AG04450 (cell line): ENCODE measurements around the gene CHD6. TPM values are rescaled to one million over a fixed set of nuclear protein-coding genes. Genes with fewer than 3 reads are reported as not detected.
A peak's percentile ranks its signal among the peaks of the same experiment; 100 is the strongest.

Source experiments
- CTCF ChIA-PET: fragments of 300-600, 350-600 bp; formaldehyde crosslinking; extraction: SDS; loops from one replicate; lab custom pipeline; 2022; ENCODE audit warnings: antibody characterized with exemption, inconsistent platforms; lab: Charles Lee
- POLR2A ChIA-PET: fragments of 350-600 bp; formaldehyde crosslinking; extraction: SDS; loops from one replicate; lab custom pipeline; 2021; ENCODE audit warnings: antibody characterized with exemption, inconsistent platforms; lab: Yijun Ruan, JAX
- DNase-seq: peaks from one replicate; pipeline ENCODE4 v3.0.0-alpha.2; 2011; ENCODE audit warnings: low read depth, low spot score
- H3K27ac ChIP-seq: one replicate; pipeline ENCODE4 v1.5.1; 2012; ENCODE audit warnings: low read depth, low read length, control low read depth
- H3K27me3 ChIP-seq: one replicate; pipeline ENCODE4 v1.6.0; 2012; ENCODE audit warnings: low read length; ENCODE audit not compliant: control insufficient read depth, insufficient read depth
- H3K4me3 ChIP-seq: 2 replicates; pipeline ENCODE4 v1.5.1; 2011; ENCODE audit warnings: mild to moderate bottlenecking, low read depth, low read length, control low read depth
- H3K9me3 ChIP-seq: 2 replicates; pipeline ENCODE4 v1.5.1; 2012; ENCODE audit warnings: low read length; ENCODE audit not compliant: control insufficient read depth, insufficient read depth
- polyA minus RNA-seq: library from RNA; depleted of rRNA, polyadenylated mRNA; stranded (reverse); fragments of >200 nt; gene quantifications from 2 replicates; pipeline ENCODE4 v1.2.3, GENCODE V29; 2011; rRNA and poly(A)+ RNA removed
- polyA plus RNA-seq: library from polyadenylated mRNA; depleted of rRNA; stranded (reverse); fragments of >200 nt; gene quantifications from 2 replicates; pipeline ENCODE4 v1.2.3, GENCODE V29; 2011; rRNA removed
- TF ChIP-seq, protein P1 (sequence below): IDR thresholded peaks from 2 replicates; pipeline ENCODE4 v1.5.1; 2011; ENCODE audit warnings: low read depth, low read length, control low read depth, inconsistent platforms

The CHD6 gene
- polyA plus RNA-seq (18.3 and 21.7 TPM in 2 replicates), polyA minus RNA-seq (48.0 and 54.3 TPM in 2 replicates)

DNA sequence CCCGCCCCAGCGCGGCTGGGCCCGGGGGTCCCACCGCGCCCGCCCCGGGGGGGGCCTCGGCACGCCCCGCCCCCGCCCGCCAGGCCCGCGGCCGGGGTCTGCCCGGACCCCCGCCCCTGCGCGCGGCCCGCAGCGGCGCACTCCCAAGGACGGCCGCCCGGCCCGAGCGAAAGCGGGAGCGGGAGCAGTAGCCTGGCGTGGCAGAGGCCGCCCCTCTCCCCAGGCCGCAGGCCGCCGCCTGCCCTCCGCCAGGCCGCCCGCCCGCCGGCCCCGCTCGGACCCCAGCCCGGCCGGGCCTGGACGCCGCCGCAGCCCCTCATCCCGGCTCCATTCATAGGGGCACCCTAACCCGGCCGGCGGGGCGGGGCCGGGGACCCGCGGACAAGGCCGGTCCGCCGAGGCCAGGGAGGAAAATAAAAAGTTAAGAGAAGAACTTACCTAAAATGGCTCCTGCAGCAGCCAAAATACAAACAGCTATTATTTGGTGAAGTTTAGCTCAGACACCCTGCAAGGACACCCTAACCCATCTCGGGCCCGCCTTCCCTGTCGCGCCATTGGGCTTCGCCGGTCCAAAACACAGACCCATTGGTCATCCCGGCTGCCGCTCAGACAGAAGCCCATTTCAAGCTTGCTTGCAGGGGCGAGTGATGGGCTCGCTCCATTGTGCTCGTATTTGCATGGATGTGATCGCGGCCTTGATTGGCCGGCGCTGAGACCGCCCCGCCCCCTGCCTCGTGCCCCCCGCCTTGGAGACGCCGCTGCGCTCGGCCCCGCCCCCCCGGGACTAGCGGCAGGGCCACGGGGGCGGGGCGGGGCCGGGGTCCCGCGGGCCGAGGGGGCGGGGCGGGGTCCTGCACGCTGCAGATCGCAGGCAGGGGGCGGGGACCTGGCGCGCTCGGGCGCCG is at the start of gene CHD6:
Gene CHD6 (minus strand): TSS at position 476 of the 905 bp plus-strand sequence. CDS start 67,040 bp downstream, outside the sequence.
- no peaks in the 10 kb centered on the region for H3K27me3 ChIP-seq
- peak within 1 kb of the TSS; percentile 76 for H3K4me3 ChIP-seq
- peak within 1 kb of the TSS; percentile 61 for H3K27ac ChIP-seq
- H3K9me3 ChIP-seq, result no peaks in the 10 kb centered on the region; the same call in 1 of the 2 replicates
- DNase-seq, result peak; percentile 99
- CTCF ChIA-PET, result interaction anchor here (0.6 kb wide), 1 partner anchor 17 kb away, joined by 4 read pairs; no protein-coding TSS in a partner anchor
- TF ChIP-seq, protein P1, sequence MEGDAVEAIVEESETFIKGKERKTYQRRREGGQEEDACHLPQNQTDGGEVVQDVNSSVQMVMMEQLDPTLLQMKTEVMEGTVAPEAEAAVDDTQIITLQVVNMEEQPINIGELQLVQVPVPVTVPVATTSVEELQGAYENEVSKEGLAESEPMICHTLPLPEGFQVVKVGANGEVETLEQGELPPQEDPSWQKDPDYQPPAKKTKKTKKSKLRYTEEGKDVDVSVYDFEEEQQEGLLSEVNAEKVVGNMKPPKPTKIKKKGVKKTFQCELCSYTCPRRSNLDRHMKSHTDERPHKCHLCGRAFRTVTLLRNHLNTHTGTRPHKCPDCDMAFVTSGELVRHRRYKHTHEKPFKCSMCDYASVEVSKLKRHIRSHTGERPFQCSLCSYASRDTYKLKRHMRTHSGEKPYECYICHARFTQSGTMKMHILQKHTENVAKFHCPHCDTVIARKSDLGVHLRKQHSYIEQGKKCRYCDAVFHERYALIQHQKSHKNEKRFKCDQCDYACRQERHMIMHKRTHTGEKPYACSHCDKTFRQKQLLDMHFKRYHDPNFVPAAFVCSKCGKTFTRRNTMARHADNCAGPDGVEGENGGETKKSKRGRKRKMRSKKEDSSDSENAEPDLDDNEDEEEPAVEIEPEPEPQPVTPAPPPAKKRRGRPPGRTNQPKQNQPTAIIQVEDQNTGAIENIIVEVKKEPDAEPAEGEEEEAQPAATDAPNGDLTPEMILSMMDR, result no peak
- POLR2A ChIA-PET, result interaction anchor here (0.6 to 1.2 kb wide), 5 partner anchors 10 to 161 kb away, joined by 3 to 7 read pairs (median 4); no protein-coding TSS in a partner anchor

DNA sequence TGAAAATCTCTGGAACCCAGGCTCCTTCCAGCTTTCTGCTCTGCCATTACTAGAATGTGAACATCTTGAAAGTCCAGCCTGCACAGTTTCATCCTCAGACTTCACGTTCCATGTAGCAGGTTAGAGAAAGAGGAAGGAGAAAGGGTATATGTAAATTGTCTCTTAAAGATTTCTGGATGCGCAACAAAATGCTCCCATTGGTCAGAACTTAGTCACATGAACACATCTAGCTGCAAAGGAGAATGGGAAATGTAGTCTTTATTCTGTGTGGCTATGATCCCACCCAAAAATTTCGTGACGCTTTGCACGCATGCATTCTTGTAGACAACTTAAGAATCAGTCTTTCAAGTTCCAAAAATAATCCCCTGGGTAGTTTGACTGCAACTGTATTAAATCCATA is 46.4 kb upstream of the CHD6 start:
- no peak for DNase-seq
- no peaks in the 10 kb centered on the region for H3K27me3 ChIP-seq

DNA sequence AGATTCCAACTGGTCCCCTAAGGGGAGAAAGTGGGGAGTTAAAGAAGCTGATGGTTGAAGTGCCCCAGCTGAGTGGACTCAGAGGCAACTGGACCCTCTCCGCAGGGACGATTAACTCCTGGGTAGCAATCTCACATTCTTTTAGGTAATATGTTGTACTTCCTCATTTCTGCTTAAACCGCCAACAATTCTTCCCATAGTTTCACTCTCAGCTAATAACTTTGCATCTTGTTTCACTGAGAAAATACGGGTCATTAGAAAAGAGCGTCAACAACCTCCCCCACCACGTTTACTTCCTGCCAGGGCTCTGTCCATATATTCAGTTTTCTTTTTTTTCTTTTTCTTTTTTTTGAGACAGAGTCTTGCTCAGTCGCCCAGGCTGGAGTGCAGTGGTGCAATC is 39.5 kb upstream of the CHD6 start:
- no peak overlapping the region for H3K27ac ChIP-seq
- TF ChIP-seq, protein P1, result no peak
- no peak overlapping the region for H3K4me3 ChIP-seq
- H3K9me3 ChIP-seq, result no peaks in the 10 kb centered on the region
- DNase-seq, result no peak
- ChIA-PET POLR2A (no interaction called here), CTCF (no interaction called here)
- H3K27me3 ChIP-seq, result no peaks in the 10 kb centered on the region

More for the DNA sequence above, 46.4 kb upstream of the CHD6 start:
- H3K9me3 ChIP-seq, result no peaks in the 10 kb centered on the region
- TF ChIP-seq, protein P1, result no peak
- ChIA-PET POLR2A (no interaction called here), CTCF (no interaction called here)
- H3K27ac ChIP-seq, result no peak overlapping the region
- H3K4me3 ChIP-seq, result no peak overlapping the region

DNA sequence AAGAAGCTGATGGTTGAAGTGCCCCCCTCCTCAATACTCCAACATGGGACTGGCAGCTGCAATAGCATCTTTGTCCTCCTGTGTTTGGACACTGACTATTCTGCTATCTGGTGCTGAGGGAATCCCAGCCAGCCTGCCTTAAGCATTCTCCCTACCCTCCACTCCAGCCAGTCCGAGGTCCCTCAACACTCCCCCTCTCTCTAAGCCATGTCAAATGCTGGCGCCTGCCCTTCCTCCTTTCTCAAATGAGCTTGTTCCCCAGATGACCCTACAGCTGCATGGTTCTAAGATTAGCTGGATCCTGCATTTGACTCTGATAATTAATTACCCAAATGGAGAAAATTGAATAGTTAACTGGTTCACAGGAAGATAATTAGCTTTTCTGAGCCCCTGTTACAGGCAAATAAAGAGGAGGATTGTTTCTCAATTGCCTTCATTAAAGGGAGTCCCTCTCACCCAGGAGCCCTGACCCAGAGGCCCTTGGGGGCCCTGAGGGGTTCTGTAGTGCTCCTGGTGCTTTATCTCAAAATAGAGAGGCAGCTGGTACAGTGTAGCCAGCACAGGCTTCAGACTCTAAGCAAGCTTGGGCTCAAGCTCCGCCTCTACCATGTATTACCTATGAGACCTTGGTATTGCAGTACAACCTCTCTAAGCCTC is 37.9 kb upstream of the CHD6 start:
- no peak overlapping the region for H3K27ac ChIP-seq
- H3K9me3 ChIP-seq, result no peaks in the 10 kb centered on the region
- POLR2A ChIA-PET, result no interaction called here
- no peak for DNase-seq
- peaks cover 5% of the 10 kb centered on the region for H3K27me3 ChIP-seq
- H3K4me3 ChIP-seq, result no peak overlapping the region
- TF ChIP-seq, protein P1, result no peak
- CTCF ChIA-PET, result no interaction called here
